Esophagus squamous epithelium (tissue), 5 donors: Measurements from ENCODE around the gene CNST. TPM values are rescaled to one million over a fixed set of nuclear protein-coding genes. Genes with fewer than 3 reads are reported as not detected.
A peak's percentile ranks its signal among the peaks of the same experiment; 100 is the strongest.

Experiments
- DNase-seq: peaks from one replicate; lab custom pipeline; 2025; lab: John Stamatoyannopoulos, UW
- H3K27ac ChIP-seq, 4 donors: fragments of 200-600 bp; sonication (generic); one replicate each; pipeline ENCODE4 v1.5.1; 2016 to 2019; ENCODE audit warnings: mild to moderate bottlenecking in 1 of 4
- H3K27me3 ChIP-seq, 4 donors: fragments of 200-600 bp; sonication (generic); 1 replicate in 3 of 4; 2 replicates in 1 of 4; pipeline versions ENCODE4 v1.5.1 to v1.6.0; 2017 to 2021; ENCODE audit warnings: antibody characterized with exemption in 1 of 4
- H3K36me3 ChIP-seq, 3 donors: fragments of 200-600 bp; sonication (generic); one replicate each; pipeline ENCODE4 v1.5.1; 2016 to 2019
- H3K4me1 ChIP-seq, 3 donors: fragments of 200-600 bp; sonication (generic); one replicate each; pipeline ENCODE4 v1.5.1; 2017 to 2019
- H3K4me3 ChIP-seq, 4 donors: fragments of 200-600 bp; sonication (generic); 1 replicate in 3 of 4; 2 replicates in 1 of 4; pipeline ENCODE4 v1.5.1; 2016 to 2019; ENCODE audit warnings: mild to moderate bottlenecking in 2 of 4, moderate library complexity in 1 of 4
- H3K9me3 ChIP-seq, 3 donors: fragments of 200-600 bp; sonication (generic); one replicate each; pipeline ENCODE4 v1.5.1; 2016 to 2019
- CTCF ChIP-seq, 6 experiments: fragments of 450-650 bp in 4 of 6; fragments of 200-600 bp in 2 of 6; sonication (generic) in 2 of 6; IDR thresholded peaks; one replicate each; pipeline ENCODE4 v1.5.1; 2016 to 2019; ENCODE audit warnings: antibody characterized with exemption in 6 of 6, mild to moderate bottlenecking in 4 of 6, moderate library complexity in 4 of 6
- POLR2A ChIP-seq, 4 donors: fragments of 450-650 bp; IDR thresholded peaks; one replicate each; pipeline ENCODE4 v1.6.1; 2017; ENCODE audit warnings: antibody characterized with exemption in 4 of 4, mild to moderate bottlenecking in 4 of 4, moderate library complexity in 3 of 4
- WGBS, 2 donors: methylation state at CpG; one replicate each; pipeline ENCODE4 v1.1.5; 2018; 5-methylcytosine and 5-hydroxymethylcytosine counted together
- intact Hi-C: fragments of 100-400 bp; cut with DNase I; formaldehyde crosslinking; loops from one replicate; pipeline ENCODE4 v1.15.0; 2022
- total RNA-seq, 4 donors: library from RNA; depleted of rRNA; stranded (reverse); fragments of >200 nt; gene quantifications; one replicate each; pipeline ENCODE4 v1.1.0, GENCODE V29; 2016
- donor health status: DM: yes; HTN: yes; CAD: no.

CNST gene
- total RNA-seq, 4 donors from 2014 or later, result 7.5 to 31.5 (median 12.4) TPM

- WGBS, 2 donors, result 36% methylated on average over 1 of the region's 1 CpG; no CpG with 5 or more reads in 1 of the 2 donors
- peaks cover 0 to 13% (median 5%) of the 10 kb centered on the region in 3 donors for H3K4me1 ChIP-seq
- intact Hi-C loops, result loop anchor here (10.0 kb wide), 1 partner anchor 115 kb away; the partner anchor contains the start of genes CNST and TFB2M
- TF ChIP-seq CTCF (IDR thresholded peaks at IDR 0.05) (no peak), POLR2A (IDR thresholded peaks at IDR 0.05) (no peak)
- no peak overlapping the region for H3K27ac ChIP-seq
- no peak for DNase-seq
- no peak overlapping the region for H3K4me3 ChIP-seq
- no peaks in the 10 kb centered on the region for H3K9me3 ChIP-seq
- no peaks in the 10 kb centered on the region for H3K36me3 ChIP-seq
- no peaks in the 10 kb centered on the region for H3K27me3 ChIP-seq
These were observed 113.5 kb downstream of the CNST start for GRCh38 chr1:246679794-246680177.

GRCh38 chr1:246680190-246680589 lies 113.9 kb downstream of the CNST start:
- 60 to 78% methylated on average over 8 of the region's 8 CpGs for WGBS, 2 donors
- Histone ChIP-seq H3K9me3 (no peaks in the 10 kb centered on the region), H3K27ac (no peak overlapping the region), H3K36me3 (no peaks in the 10 kb centered on the region), H3K27me3 (no peaks in the 10 kb centered on the region), H3K4me3 (no peak overlapping the region), H3K4me1 (peaks cover 0 to 13% (median 5%) of the 10 kb centered on the region in 3 donors)
- intact Hi-C loops, result loop anchor here (10.0 kb wide), 1 partner anchor 115 kb away; the partner anchor contains the start of genes CNST and TFB2M
- no peak for DNase-seq
- no peak for TF ChIP-seq POLR2A (IDR thresholded peaks at IDR 0.05)
- no peak for TF ChIP-seq CTCF (IDR thresholded peaks at IDR 0.05)

GRCh38 chr1:246680696-246681130 lies 114.5 kb downstream of the CNST start:
- no peak for TF ChIP-seq POLR2A (IDR thresholded peaks at IDR 0.05)
- TF ChIP-seq CTCF (IDR thresholded peaks at IDR 0.05), result no peak
- no peak for DNase-seq
- H3K9me3 ChIP-seq, result no peaks in the 10 kb centered on the region
- H3K4me1 ChIP-seq, result peaks cover 0 to 13% (median 5%) of the 10 kb centered on the region in 3 donors
- no peak overlapping the region for H3K4me3 ChIP-seq
- no peaks in the 10 kb centered on the region for H3K27me3 ChIP-seq
- H3K36me3 ChIP-seq, result no peaks in the 10 kb centered on the region
- intact Hi-C loops, result loop anchor here (10.0 kb wide), 1 partner anchor 116 kb away; the partner anchor contains the start of genes CNST and TFB2M
- H3K27ac ChIP-seq, result peak overlapping the region in 1 of 4 donors; percentile 59
- WGBS, 2 donors, result 86 to 89% methylated on average over 10 of the region's 10 CpGs

- TF ChIP-seq CTCF (IDR thresholded peaks at IDR 0.05) (no peak), POLR2A (IDR thresholded peaks at IDR 0.05) (no peak)
- peaks cover 0 to 13% (median 5%) of the 10 kb centered on the region in 3 donors for H3K4me1 ChIP-seq
- H3K27me3 ChIP-seq, result no peaks in the 10 kb centered on the region
- peak overlapping the region in 3 of 4 donors; percentile 16 to 59 (median 48) for H3K27ac ChIP-seq
- intact Hi-C loops, result loop anchor here (10.0 kb wide), 1 partner anchor 117 kb away; the partner anchor contains the start of genes CNST and TFB2M
- H3K9me3 ChIP-seq, result no peaks in the 10 kb centered on the region
- WGBS, 2 donors, result 57 to 70% methylated on average over 11 to 14 of the region's 15 CpGs
- no peak overlapping the region for H3K4me3 ChIP-seq
- DNase-seq, result no peak
- H3K36me3 ChIP-seq, result no peaks in the 10 kb centered on the region
These were observed 115.9 kb downstream of the CNST start for GRCh38 chr1:246681900-246682895.
